ENCODE measurements around the gene NISCH.

The NISCH gene

GRCh38 chr3:52516509-52517195 lies 61.2 kb downstream of the NISCH start:
- TF ChIP-seq, protein P1, sequence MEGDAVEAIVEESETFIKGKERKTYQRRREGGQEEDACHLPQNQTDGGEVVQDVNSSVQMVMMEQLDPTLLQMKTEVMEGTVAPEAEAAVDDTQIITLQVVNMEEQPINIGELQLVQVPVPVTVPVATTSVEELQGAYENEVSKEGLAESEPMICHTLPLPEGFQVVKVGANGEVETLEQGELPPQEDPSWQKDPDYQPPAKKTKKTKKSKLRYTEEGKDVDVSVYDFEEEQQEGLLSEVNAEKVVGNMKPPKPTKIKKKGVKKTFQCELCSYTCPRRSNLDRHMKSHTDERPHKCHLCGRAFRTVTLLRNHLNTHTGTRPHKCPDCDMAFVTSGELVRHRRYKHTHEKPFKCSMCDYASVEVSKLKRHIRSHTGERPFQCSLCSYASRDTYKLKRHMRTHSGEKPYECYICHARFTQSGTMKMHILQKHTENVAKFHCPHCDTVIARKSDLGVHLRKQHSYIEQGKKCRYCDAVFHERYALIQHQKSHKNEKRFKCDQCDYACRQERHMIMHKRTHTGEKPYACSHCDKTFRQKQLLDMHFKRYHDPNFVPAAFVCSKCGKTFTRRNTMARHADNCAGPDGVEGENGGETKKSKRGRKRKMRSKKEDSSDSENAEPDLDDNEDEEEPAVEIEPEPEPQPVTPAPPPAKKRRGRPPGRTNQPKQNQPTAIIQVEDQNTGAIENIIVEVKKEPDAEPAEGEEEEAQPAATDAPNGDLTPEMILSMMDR (IDR thresholded peaks at IDR 0.05; ENCODE audit: low read length) = no peak
- TF ChIP-seq EZH2phosphoT487 (IDR thresholded peaks at IDR 0.05; ENCODE audit: low read length) (no peak), EZH2 (optimal IDR thresholded peaks at IDR 0.05; ENCODE audit: low read depth, low read length) (no peak)
- no peak overlapping the region for H3K27ac ChIP-seq (ENCODE audit: low read length)
- peaks cover 39% of the 10 kb centered on the region for H3K27me3 ChIP-seq (replicated peaks; ENCODE audit: insufficient read depth, low read length)
- no peak overlapping the region for H3K4me3 ChIP-seq (ENCODE audit: low read length)
- H4K20me1 ChIP-seq (ENCODE audit: insufficient read depth, low read length) = no peaks in the 10 kb centered on the region
- no peak overlapping the region for H3K9ac ChIP-seq (ENCODE audit: low read length)
- no peaks in the 10 kb centered on the region for H3K36me3 ChIP-seq (replicated peaks; ENCODE audit: insufficient read depth, low read length)
- H3K4me2 ChIP-seq (ENCODE audit: low read depth, low read length) = no peak overlapping the region
- no peaks in the 10 kb centered on the region for H3K9me3 ChIP-seq (replicated peaks; ENCODE audit: insufficient read depth, low read length)
- no peak for DNase-seq
- no peaks in the 10 kb centered on the region for H3K4me1 ChIP-seq (ENCODE audit: low read length)
- no peaks in the 10 kb centered on the region for H3K9me2 ChIP-seq (replicated peaks; ENCODE audit: insufficient read depth, low read length)
- no peaks in the 10 kb centered on the region for H3F3A ChIP-seq (ENCODE audit: insufficient read depth, low read length)
- no peaks in the 10 kb centered on the region for H3K79me2 ChIP-seq (ENCODE audit: low read length)
- H2AFZ ChIP-seq (ENCODE audit: low read length) = no peak overlapping the region

GRCh38 chr3:52517796-52518722 lies 62.7 kb downstream of the NISCH start:
- Histone ChIP-seq H3K27ac (ENCODE audit: low read length) (no peak overlapping the region), H3K4me2 (ENCODE audit: low read depth, low read length) (no peak overlapping the region), H4K20me1 (ENCODE audit: insufficient read depth, low read length) (no peaks in the 10 kb centered on the region), H3K9ac (ENCODE audit: low read length) (no peak overlapping the region), H3F3A (ENCODE audit: insufficient read depth, low read length) (no peaks in the 10 kb centered on the region), H3K4me3 (ENCODE audit: low read length) (no peak overlapping the region), H3K27me3 (replicated peaks; ENCODE audit: insufficient read depth, low read length) (peaks cover 32% of the 10 kb centered on the region), H3K4me1 (ENCODE audit: low read length) (no peaks in the 10 kb centered on the region), H3K9me3 (replicated peaks; ENCODE audit: insufficient read depth, low read length) (no peaks in the 10 kb centered on the region), H3K79me2 (ENCODE audit: low read length) (no peaks in the 10 kb centered on the region), H3K9me2 (replicated peaks; ENCODE audit: insufficient read depth, low read length) (no peaks in the 10 kb centered on the region), H2AFZ (ENCODE audit: low read length) (no peak overlapping the region), H3K36me3 (replicated peaks; ENCODE audit: insufficient read depth, low read length) (no peaks in the 10 kb centered on the region)
- TF ChIP-seq EZH2phosphoT487 (IDR thresholded peaks at IDR 0.05; ENCODE audit: low read length) (no peak), EZH2 (optimal IDR thresholded peaks at IDR 0.05; ENCODE audit: low read depth, low read length) (no peak)
- TF ChIP-seq, protein P1 (IDR thresholded peaks at IDR 0.05; ENCODE audit: low read length) = no peak
- no peak for DNase-seq

DNA sequence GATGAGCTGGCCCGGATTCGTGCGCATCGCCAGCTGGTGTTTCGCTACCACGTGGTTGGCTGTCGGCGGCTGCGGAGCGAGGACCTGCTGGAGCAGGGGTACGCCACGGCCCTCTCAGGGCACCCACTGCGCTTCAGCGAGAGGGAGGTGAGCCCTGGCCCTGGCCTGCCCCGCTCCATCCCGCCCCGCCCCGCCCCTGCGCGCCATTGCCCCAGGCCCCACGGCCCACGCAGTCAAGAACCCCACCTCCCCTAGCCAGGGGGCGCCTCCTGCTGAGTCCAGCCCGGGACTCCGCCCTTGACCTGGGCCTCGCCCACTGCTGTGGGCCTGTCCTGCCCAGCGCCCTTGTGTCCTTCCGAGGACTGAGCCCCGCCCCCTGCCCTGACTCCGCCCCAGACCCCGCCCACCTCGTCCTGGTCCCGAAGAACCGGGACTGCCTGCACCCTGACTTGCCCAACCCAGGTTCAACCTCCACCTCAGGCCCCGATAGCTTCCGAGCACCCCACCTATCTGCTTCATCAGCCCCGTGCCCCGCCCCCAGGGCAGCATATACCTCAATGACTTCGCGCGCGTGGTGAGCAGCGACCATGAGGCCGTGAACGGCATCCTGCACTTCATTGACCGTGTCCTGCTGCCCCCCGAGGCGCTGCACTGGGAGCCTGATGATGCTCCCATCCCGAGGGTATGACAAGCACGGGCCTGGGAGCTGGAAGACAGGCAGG lies 63.5 kb downstream of the NISCH start:
- no peak overlapping the region for H3K4me3 ChIP-seq (ENCODE audit: low read length)
- no peaks in the 10 kb centered on the region for H3K9me2 ChIP-seq (replicated peaks; ENCODE audit: insufficient read depth, low read length)
- no peaks in the 10 kb centered on the region for H3F3A ChIP-seq (ENCODE audit: insufficient read depth, low read length)
- H3K4me1 ChIP-seq (ENCODE audit: low read length) = no peaks in the 10 kb centered on the region
- H3K27me3 ChIP-seq (replicated peaks; ENCODE audit: insufficient read depth, low read length) = peaks cover 24% of the 10 kb centered on the region
- no peak overlapping the region for H3K9ac ChIP-seq (ENCODE audit: low read length)
- no peak overlapping the region for H3K4me2 ChIP-seq (ENCODE audit: low read depth, low read length)
- DNase-seq = no peak
- TF ChIP-seq EZH2 (optimal IDR thresholded peaks at IDR 0.05; ENCODE audit: low read depth, low read length) = no peak
- TF ChIP-seq, protein P1 (IDR thresholded peaks at IDR 0.05; ENCODE audit: low read length) = no peak
- TF ChIP-seq EZH2phosphoT487 (IDR thresholded peaks at IDR 0.05; ENCODE audit: low read length) = no peak
- H3K79me2 ChIP-seq (ENCODE audit: low read length) = no peaks in the 10 kb centered on the region
- no peak overlapping the region for H2AFZ ChIP-seq (ENCODE audit: low read length)
- no peaks in the 10 kb centered on the region for H4K20me1 ChIP-seq (ENCODE audit: insufficient read depth, low read length)
- no peak overlapping the region for H3K27ac ChIP-seq (ENCODE audit: low read length)
- H3K9me3 ChIP-seq (replicated peaks; ENCODE audit: insufficient read depth, low read length) = no peaks in the 10 kb centered on the region
- H3K36me3 ChIP-seq (replicated peaks; ENCODE audit: insufficient read depth, low read length) = no peaks in the 10 kb centered on the region

Data from MM.1S (cell line).